Measurements from ENCODE around the gene GRIA2.

The GRIA2 gene

GRCh38 chr4:157265281-157265680 lies 44.8 kb downstream of the GRIA2 start:
- no peak overlapping the region for H3K4me3 ChIP-seq (ENCODE audit: low read depth, low read length)
- TF ChIP-seq CTCF (IDR thresholded peaks at IDR 0.05; ENCODE audit: low read depth, low read length) = no peak

- H3K4me3 ChIP-seq (ENCODE audit: low read depth, low read length) = no peak overlapping the region
- TF ChIP-seq CTCF (IDR thresholded peaks at IDR 0.05; ENCODE audit: low read depth, low read length) = no peak
Observed at GRCh38 chr4:157270108-157270507, 49.6 kb downstream of the GRIA2 start.

GRCh38 chr4:157270552-157270951 lies 50.0 kb downstream of the GRIA2 start:
- no peak for TF ChIP-seq CTCF (IDR thresholded peaks at IDR 0.05; ENCODE audit: low read depth, low read length)
- no peak overlapping the region for H3K4me3 ChIP-seq (ENCODE audit: low read depth, low read length)

GRCh38 chr4:157271166-157271869 lies 50.8 kb downstream of the GRIA2 start:
- no peak overlapping the region for H3K4me3 ChIP-seq (ENCODE audit: low read depth, low read length)
- TF ChIP-seq CTCF (IDR thresholded peaks at IDR 0.05; ENCODE audit: low read depth, low read length) = no peak

- TF ChIP-seq CTCF (IDR thresholded peaks at IDR 0.05; ENCODE audit: low read depth, low read length) = no peak
- no peak overlapping the region for H3K4me3 ChIP-seq (ENCODE audit: low read depth, low read length)
Observed at GRCh38 chr4:157280673-157281072, 60.1 kb downstream of the GRIA2 start.

- TF ChIP-seq CTCF (IDR thresholded peaks at IDR 0.05; ENCODE audit: low read depth, low read length) = no peak
- H3K4me3 ChIP-seq (ENCODE audit: low read depth, low read length) = no peak overlapping the region
Observed at GRCh38 chr4:157282019-157282418, 61.5 kb downstream of the GRIA2 start.

GRCh38 chr4:157287445-157287844 lies 66.9 kb downstream of the GRIA2 start:
- no peak overlapping the region for H3K4me3 ChIP-seq (ENCODE audit: low read depth, low read length)

More at GRCh38 chr4:157287445-157287844, 66.9 kb downstream of the GRIA2 start:
- TF ChIP-seq CTCF (IDR thresholded peaks at IDR 0.05; ENCODE audit: low read depth, low read length) = no peak
